HG02759 (cell line): Measurements from ENCODE around the gene FBXW2.

Experiments
- ATAC-seq: cut with Tn5 transposase; IDR thresholded peaks from one replicate; pipeline ENCODE4 v1.9.1; 2021; ENCODE audit warnings: mild to moderate bottlenecking, moderate library complexity; ENCODE audit not compliant: unreplicated experiment

The FBXW2 gene

DNA sequence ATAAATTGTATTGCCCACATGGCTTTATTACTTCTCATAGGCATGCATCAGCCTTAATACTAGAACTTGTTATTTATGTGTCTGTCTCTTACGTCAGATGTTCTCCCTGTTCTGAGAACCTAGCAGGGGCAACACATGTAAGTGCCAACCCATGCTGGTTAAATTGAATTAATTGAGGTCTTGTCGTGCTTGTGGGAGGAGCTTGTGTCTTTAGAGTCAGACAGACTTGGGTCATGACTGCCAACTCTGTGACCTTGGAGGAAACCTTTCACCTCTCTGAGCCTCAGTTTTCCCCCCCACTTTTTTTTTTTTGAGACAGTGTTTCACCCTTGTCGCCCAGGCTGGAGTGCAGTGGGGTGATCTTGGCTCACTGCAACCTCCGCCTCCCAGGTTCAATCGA is 76.7 kb downstream of the FBXW2 start:
- ATAC-seq, result no peak

DNA sequence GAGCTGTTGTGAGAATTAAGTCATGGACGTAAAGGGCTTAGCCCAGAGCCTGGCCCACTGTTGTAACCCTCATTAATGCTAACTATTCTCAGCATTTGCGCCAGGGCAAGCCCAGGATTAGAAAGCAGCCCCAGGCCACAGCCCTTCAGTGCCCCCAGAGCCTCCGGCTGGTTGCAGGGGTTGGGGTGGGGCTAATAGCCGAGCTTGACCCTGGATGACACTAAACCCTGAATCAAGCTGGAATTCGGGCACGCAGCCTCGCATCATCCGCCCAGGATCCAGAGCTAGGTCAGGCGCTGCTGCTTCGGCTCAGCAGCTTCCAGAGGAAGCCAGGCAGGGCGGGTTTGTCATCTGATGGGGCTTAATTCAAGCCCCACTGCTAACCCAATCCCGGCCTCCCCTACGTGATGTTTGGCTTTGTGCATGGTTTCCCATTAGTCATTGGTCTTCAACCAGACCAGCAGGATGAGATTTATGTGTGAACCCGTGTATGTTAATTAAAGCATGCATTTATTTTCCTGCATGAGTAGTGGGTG is 77.8 kb downstream of the FBXW2 start:
- no peak for ATAC-seq

DNA sequence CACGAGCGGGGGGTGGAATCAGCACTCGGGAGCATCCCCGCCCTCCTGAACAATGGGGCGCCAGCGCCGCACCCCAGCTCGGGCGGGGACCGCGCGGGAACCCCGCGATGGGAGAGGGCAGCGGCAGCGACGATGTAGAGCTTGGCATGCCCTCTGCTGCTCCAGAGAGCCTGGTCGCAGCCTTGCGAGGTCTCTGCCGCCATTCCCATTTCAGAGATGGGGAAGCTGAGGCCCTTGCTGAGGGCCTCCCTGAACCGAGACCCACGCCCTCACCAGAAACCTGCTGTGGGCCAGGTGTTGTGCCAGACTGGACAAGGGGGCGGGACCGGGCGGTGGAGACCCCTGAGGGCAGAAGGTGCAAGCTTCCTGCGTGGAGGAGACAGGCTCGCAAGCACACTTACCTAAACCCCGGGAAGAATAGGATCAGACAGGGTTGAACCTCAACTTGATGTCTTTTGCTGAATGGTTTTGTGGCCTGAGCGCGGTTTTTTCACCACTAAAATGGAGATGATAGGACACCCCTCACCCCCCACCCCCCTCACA is 78.3 kb downstream of the FBXW2 start:
- ATAC-seq, result peak; percentile 24

DNA sequence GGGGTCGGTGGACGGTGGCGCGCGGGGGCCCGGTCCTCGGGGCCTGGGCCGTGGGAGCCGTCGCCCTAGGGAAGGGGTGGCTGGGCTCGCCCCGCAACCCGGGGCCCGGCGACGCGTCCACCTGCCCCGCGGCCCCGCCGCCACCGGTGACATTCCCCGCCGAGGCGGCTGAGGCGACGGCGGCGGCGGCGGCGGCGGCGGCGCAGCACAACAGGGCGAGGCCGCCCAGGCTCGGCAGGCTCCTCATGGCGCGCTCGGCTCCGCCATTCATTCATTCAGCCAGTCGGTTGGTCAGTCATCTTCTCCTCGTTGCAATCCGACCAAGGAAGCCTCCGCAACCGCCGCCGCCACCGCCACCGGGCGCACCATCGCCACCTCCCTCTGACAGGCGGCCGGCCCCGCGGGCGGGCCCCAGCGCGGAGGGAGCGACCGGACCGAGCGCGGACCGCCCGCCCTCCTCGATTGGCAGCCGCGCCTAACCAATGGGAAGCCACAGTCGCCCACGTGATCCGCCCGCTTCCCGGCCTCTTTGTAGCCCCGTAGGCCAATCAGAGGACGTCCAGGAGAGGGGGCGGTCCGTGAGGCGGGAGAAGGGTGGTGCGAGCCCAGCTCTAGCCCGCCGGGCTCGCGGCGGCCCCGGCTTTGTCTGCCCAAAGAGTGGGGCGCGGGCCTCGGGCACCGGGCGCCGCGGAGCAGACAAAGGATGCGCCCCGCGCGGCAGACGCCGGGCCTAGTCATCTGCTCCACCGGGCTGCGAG is 78.9 kb downstream of the FBXW2 start, which contains the start of gene MEGF9:
Gene MEGF9, minus strand, starts transcription at position 383 of the 758 bp plus-strand sequence. Its CDS starts 112 bp downstream, at position 271.
- peak; percentile 94 for ATAC-seq

DNA sequence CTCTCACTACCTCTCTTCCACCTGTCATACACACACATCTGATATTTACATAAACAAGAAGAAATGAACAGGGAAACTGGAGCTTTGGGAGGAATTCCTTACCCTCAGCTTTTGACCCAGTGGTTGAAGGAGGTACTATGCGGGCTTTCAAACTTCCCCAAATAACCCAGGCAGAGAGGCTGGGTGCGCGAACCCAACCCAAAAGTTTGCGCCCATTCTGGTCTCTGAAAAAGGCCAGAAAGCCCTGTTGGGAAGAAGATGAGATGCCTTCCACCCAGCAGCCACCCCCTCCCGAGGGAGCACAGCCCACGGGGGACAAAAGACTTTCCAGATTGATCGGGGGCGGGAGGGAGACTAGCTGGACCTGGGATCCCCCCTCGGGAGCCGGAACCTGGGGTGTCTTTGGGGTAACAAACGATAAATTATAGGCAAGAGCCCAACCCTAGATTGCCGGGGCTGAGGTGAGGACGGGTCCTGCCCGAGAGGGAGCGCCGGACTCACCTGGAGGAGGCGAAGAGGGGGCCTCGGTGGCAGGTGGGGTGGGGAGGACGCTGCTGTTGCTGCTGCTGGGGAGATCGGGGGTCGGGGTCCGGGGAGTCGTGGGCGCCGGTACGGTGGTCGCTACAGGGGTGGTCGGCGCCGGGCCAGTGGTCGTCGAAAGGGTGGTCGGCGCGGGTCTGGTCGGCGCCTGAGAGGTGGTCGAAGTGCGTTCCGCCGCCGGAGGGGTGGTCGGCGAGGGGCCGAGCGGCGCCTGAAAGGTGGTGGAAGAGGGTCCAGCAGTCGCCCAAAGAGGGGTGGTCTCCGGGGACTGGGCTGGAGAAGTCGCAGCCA is 79.7 kb downstream of the FBXW2 start:
- no peak for ATAC-seq

DNA sequence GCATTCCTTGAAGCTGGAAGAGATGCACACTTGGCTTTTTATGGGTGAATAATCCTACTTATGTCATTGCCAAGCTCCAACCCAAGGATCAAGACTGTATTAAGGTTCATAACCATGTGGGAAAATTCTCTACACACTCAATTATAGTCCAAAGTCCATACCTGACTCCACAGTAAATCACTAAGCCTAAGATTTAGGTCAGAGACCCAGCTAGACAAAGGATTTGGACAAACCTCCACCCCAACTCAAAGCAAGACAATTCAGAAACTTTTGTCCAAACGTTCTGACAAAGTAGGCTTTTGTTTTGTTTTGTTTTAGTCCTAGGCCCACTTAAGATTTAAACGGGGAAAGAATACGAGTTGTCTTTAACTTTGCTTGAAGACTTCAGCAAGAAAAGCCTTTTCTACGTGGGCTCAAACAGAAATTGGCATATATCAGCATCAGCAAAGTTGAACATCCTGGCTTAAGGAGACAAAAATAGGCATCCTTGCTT is 80.6 kb downstream of the FBXW2 start:
- no peak for ATAC-seq

DNA sequence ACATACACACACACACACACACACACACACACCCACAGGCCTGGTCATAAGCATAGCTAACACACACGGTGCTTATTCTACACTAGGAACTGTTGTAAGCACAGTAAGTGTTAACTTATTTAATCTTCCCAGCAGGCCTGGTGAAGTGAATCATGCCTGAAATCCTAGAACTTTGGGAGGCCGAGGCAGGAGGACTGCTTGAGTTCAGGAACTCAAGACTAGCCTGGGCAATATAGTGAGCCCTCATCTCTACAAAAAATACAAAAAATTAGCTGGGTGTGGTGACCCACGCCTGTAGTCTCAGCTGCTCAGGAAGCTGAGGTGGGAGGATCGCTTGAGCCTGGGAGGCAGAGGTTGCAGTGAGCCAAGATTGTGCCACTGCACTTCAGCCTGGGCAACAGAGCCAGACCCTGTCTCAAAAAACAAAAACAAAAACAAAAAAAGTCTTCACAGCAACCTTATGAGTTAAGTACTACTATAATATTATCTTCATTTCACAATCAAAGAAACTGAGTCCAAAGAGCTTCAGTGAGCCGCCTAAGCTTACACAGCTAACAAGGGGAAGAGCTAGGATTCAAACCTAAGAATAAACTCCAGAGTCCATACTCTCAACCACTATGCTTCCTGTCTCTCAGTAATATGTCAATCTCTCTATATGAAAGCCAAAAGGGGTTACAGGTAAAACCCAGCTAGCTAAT is 81.2 kb downstream of the FBXW2 start:
- no peak for ATAC-seq

DNA sequence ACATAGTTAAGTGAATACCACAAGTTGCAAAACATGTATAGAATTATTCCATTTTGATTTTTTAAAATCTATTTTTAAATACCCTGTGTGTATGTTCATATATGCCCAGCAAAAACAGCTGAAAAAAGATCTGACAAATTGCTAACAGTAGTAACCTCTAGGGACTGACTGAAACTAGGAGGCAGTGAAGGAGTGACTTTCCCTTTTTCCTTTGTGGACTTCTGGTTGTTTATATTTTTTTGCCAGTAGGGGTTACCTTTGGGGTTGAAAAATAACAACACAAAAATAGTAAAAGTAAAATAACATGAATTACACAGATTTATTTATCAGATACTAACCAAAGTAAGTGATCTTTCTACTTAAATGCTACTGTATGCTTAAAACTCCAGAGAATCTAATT is 81.9 kb downstream of the FBXW2 start:
- ATAC-seq, result no peak

DNA sequence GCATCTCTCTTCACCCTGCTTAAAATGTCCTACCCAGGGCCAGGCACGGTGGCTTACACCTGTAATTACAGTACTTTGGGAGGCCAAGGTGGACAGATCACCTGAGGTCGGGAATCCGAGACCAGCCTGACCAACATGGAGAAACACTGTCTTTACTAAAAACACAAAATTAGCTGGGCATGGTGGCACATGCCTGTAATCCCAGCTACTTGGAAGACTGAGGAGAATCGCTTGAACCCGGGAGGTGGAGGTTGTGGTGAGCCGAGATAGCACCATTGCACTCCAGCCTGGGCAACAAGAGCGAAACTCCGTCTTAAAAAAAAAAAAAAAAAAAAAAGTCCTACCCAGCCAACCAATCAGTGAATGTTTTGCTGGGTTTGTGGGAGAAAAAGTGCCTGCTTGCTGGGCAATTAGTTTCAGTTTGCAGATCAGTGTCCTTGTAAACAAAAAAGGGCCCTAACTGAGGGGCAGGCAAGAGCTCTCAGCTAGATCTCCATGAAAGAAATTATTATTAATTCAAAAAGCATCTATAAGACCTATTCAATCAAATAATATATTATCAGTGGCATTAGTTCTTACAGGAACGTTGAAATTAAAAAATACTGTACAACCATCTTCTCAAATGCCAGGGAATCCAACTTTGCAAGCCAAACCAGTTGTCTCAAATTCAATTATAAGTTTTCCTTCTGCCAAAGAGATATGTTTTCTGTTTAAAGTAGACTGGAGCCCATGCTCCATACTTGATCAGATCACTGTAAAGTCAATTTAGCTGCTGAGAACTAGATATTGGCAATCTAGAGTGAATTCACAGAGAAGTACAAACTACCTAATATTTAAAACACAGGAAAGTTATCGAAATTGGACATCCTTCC is 82.9 kb downstream of the FBXW2 start:
- no peak for ATAC-seq

DNA sequence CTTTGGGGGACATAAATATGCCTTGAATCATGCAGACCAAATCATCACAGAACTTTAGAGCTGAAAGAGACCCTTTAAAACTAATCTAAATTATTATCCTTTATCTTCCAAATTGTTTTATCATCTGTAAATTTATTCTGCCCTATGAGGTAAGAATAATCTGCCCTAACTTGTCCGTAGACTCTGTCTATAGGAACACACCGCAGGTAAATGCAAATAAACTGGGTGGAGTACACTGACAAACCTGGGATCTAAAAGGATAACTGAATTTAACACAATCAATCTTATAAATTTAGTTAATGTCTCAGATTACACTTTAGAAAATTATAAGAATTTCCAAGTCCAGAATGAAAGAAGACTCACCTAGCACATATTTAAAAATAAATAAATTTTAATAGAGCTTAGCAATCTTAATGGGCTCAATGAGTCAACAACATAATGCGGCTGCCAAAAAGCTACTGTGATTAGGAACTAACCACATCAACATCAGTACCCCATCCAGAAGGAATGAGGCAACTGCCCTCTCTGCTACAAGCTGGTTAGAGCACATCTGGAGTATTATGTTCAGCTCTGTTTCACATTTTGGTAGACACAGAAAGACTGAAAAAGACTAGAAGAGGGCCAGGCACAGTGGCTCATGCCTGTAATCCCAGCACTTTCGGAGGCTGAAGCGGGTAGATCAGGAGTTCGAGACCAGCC is 84.5 kb downstream of the FBXW2 start:
- ATAC-seq, result no peak

DNA sequence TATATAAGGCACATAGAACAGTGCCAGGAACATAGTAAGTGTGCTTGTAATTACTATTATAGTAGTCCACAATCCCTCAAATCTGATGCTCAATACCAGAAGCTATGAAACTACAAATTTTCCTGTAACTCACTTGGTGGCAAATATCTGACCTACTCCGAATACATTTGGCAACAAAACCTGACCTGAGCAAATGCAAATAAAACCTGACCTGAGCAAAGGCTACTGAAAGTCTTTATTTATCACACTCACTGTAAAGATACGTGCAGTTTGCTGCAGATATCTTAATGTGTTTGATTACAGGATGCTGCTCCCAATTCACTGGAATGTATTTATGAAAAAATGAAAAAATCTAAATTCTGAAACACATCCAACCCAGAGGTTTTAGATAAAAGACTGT is 86.0 kb downstream of the FBXW2 start:
- no peak for ATAC-seq
